SU-DHL-6 (cell line): ENCODE data around the gene STPG2.

ENCODE experiments used
- H2AFZ ChIP-seq: fragments of 200-600 bp; sonication (generic); 2 replicates; pipeline ENCODE4 v1.6.1; 2014; ENCODE audit warnings: low read depth, mild to moderate bottlenecking, moderate library complexity, mixed read lengths, antibody characterized with exemption, low read length; ENCODE audit not compliant: severe bottlenecking
- H3F3A ChIP-seq: fragments of 200-600 bp; shearing (Covaris generic); 2 replicates; pipeline ENCODE4 v1.6.0; 2016; ENCODE audit warnings: antibody characterized with exemption, mild to moderate bottlenecking; ENCODE audit not compliant: insufficient read depth
- H3K27ac ChIP-seq: fragments of 200-600 bp; sonication (generic); 2 replicates; pipeline ENCODE4 v1.5.1; 2016; ENCODE audit warnings: low read depth, mild to moderate bottlenecking, low read length, moderate library complexity, mixed read lengths
- H3K27me3 ChIP-seq: fragments of 200-600 bp; sonication (generic), shearing (Covaris generic); 2 replicates; pipeline ENCODE4 v1.6.0; 2014; ENCODE audit warnings: mild to moderate bottlenecking, low read length
- H3K36me3 ChIP-seq: fragments of 200-600 bp; sonication (generic); 2 replicates; pipeline ENCODE4 v1.6.1; 2014; ENCODE audit warnings: mild to moderate bottlenecking, low read length, mixed read lengths
- H3K4me2 ChIP-seq: fragments of 300-600, 200-600 bp; shearing (Covaris generic), sonication (generic); 2 replicates; pipeline ENCODE4 v1.6.0; 2014; ENCODE audit warnings: low read length, low read depth, mild to moderate bottlenecking; ENCODE audit not compliant: poor library complexity, severe bottlenecking
- H3K4me3 ChIP-seq: fragments of 200-600 bp; sonication (generic); 2 replicates; pipeline ENCODE4 v1.5.1; 2014; ENCODE audit warnings: antibody characterized with exemption, low read length, mild to moderate bottlenecking, mixed read lengths; ENCODE audit not compliant: insufficient read depth, poor library complexity, severe bottlenecking
- H3K79me2 ChIP-seq: fragments of 200-600 bp; sonication (generic); 2 replicates; pipeline ENCODE4 v1.6.1; 2014; ENCODE audit warnings: mild to moderate bottlenecking, low read length, moderate library complexity; ENCODE audit not compliant: insufficient read depth
- H3K9ac ChIP-seq: fragments of 200-600 bp; sonication (generic); 2 replicates; pipeline ENCODE4 v1.7.0; 2014; ENCODE audit warnings: mild to moderate bottlenecking, low read length
- H3K9me2 ChIP-seq: fragments of 200-600 bp; sonication (generic); replicated peaks from 2 replicates; pipeline ENCODE4 v1.6.1; 2014; ENCODE audit warnings: low read length; ENCODE audit not compliant: insufficient read depth
- H3K9me3 ChIP-seq: fragments of 200-600 bp; sonication (generic); 2 replicates; pipeline ENCODE4 v1.6.1; 2014; ENCODE audit warnings: low read length, mixed read lengths; ENCODE audit not compliant: insufficient read depth
- H4K20me1 ChIP-seq: fragments of 200-600 bp; sonication (generic); 2 replicates; pipeline ENCODE4 v1.6.1; 2014; ENCODE audit warnings: low read depth, mild to moderate bottlenecking, antibody characterized with exemption, low read length, moderate library complexity, mixed read lengths
- EZH2phosphoT487 ChIP-seq: fragments of 200-600 bp; sonication (generic), shearing (Covaris generic); conservative IDR thresholded peaks from 2 replicates; pipeline ENCODE4 v1.6.1; 2018; ENCODE audit warnings: mild to moderate bottlenecking, antibody characterized with exemption, low read length, moderate library complexity, mixed read lengths
- TF ChIP-seq, protein P1 (sequence below): fragments of 200-600 bp; sonication (generic); IDR thresholded peaks from one replicate; pipeline ENCODE4 v1.5.1; 2017; ENCODE audit warnings: antibody characterized with exemption, mild to moderate bottlenecking, low read length, moderate library complexity; ENCODE audit not compliant: insufficient read depth, poor library complexity, severe bottlenecking

The STPG2 gene

DNA sequence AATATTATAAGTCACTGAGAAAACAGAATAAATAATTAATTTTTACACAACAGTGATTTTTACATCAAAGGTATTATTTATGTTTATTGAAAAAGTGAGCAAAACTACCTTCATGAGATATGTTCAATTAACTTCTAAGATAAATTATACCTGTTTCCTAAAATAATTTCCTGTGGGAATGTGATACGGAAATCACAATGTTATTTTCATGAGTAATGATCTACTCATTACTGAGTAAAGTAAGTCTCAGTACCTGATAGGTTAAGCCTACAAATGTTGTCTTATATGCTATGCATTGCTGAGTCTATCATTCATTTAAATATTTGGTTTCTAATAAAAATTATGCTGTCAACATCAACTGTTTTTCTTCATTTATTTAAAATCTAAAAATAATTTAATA, 324.0 kb downstream of the STPG2 start:
- no peaks in the 10 kb centered on the region for H3K9me2 ChIP-seq
- H3K36me3 ChIP-seq = no peaks in the 10 kb centered on the region
- no peaks in the 10 kb centered on the region for H3K79me2 ChIP-seq
- no peak overlapping the region for H3K27ac ChIP-seq
- H3K9me3 ChIP-seq = no peaks in the 10 kb centered on the region
- H2AFZ ChIP-seq = no peak overlapping the region
- no peak overlapping the region for H3K9ac ChIP-seq
- TF ChIP-seq, protein P1, sequence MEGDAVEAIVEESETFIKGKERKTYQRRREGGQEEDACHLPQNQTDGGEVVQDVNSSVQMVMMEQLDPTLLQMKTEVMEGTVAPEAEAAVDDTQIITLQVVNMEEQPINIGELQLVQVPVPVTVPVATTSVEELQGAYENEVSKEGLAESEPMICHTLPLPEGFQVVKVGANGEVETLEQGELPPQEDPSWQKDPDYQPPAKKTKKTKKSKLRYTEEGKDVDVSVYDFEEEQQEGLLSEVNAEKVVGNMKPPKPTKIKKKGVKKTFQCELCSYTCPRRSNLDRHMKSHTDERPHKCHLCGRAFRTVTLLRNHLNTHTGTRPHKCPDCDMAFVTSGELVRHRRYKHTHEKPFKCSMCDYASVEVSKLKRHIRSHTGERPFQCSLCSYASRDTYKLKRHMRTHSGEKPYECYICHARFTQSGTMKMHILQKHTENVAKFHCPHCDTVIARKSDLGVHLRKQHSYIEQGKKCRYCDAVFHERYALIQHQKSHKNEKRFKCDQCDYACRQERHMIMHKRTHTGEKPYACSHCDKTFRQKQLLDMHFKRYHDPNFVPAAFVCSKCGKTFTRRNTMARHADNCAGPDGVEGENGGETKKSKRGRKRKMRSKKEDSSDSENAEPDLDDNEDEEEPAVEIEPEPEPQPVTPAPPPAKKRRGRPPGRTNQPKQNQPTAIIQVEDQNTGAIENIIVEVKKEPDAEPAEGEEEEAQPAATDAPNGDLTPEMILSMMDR = no peak
- TF ChIP-seq EZH2phosphoT487 = no peak
- no peaks in the 10 kb centered on the region for H3K27me3 ChIP-seq
- no peaks in the 10 kb centered on the region for H4K20me1 ChIP-seq
- H3F3A ChIP-seq = no peaks in the 10 kb centered on the region
- H3K4me3 ChIP-seq = no peak overlapping the region
- H3K4me2 ChIP-seq = no peak overlapping the region

DNA sequence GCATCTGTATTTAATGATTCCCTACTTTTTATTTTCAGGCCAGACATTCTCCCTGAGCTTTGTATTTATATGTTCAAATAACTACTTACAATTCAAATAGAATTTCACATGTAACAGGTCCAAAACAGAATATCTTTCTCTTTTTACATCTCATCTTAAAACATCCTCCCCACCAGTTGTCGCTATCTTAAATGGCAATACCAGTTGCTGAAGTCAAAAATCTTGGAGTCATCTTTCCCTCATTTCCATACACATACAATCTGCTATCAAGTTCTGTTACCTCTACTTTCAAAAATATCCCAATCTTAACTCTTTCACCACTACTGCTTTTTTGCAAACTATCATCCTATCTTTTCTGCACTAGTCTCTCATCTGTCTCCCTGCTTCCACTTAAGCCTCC, 330.5 kb downstream of the STPG2 start:
- Histone ChIP-seq H4K20me1 (no peaks in the 10 kb centered on the region), H3K36me3 (no peaks in the 10 kb centered on the region), H2AFZ (no peak overlapping the region), H3F3A (no peaks in the 10 kb centered on the region), H3K27me3 (no peaks in the 10 kb centered on the region), H3K79me2 (no peaks in the 10 kb centered on the region), H3K4me2 (no peak overlapping the region), H3K9me2 (no peaks in the 10 kb centered on the region), H3K4me3 (no peak overlapping the region), H3K27ac (no peak overlapping the region), H3K9me3 (no peaks in the 10 kb centered on the region), H3K9ac (no peak overlapping the region)
- TF ChIP-seq, protein P1 = no peak
- no peak for TF ChIP-seq EZH2phosphoT487

DNA sequence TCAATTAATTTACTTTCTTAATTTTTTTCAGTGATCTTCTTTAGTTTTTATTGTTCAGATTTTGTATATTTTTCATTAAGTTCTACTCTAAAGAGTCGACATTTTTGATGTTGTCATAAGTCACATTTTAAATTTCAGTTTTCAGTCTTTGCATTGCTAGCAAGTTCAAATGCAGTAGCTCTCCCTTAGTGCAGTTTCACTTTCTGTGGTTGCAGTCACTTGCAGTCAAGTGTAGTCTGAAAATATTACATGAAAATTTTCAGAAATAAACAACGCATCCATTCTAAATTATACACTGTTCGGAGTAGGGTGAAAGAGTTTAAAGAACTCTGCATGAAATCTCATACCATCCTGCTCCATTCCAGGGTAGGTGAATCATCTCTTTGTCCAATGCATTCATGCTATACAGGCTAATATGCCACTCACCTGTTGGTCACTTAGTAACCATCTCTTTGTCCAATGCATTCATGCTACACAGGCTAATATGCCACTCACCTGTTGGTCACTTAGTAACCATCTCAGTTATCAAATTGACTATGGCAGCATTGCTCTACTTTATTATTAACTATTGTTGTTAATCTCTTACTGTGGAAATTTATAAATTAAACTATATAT, 356.9 kb downstream of the STPG2 start:
- TF ChIP-seq EZH2phosphoT487 = no peak
- TF ChIP-seq, protein P1 = no peak
- H4K20me1 ChIP-seq = no peaks in the 10 kb centered on the region
- H3K9ac ChIP-seq = no peak overlapping the region
- H3K36me3 ChIP-seq = no peaks in the 10 kb centered on the region
- no peak overlapping the region for H3K4me2 ChIP-seq
- no peaks in the 10 kb centered on the region for H3F3A ChIP-seq
- H3K9me3 ChIP-seq = no peaks in the 10 kb centered on the region
- H3K9me2 ChIP-seq = no peaks in the 10 kb centered on the region
- H3K4me3 ChIP-seq = no peak overlapping the region
- H3K27ac ChIP-seq = no peak overlapping the region
- no peaks in the 10 kb centered on the region for H3K79me2 ChIP-seq
- H2AFZ ChIP-seq = no peak overlapping the region
- H3K27me3 ChIP-seq = no peaks in the 10 kb centered on the region
